G401.6 (cell line): Measurements from ENCODE around the gene KCNMB2.

Source experiments
- FAIRE-seq: peaks from 2 replicates; lab custom pipeline; 2012; peaks lifted over from hg19 to GRCh38; lab: Jason Lieb, UNC

The KCNMB2 gene

GRCh38 chr3:178568911-178569310 lies 32.7 kb downstream of the KCNMB2 start:
- no peak for FAIRE-seq

GRCh38 chr3:178569826-178570225 lies 33.6 kb downstream of the KCNMB2 start:
- FAIRE-seq, result no peak

GRCh38 chr3:178583963-178584575 lies 47.8 kb downstream of the KCNMB2 start:
- no peak for FAIRE-seq

GRCh38 chr3:178584722-178585380 lies 48.6 kb downstream of the KCNMB2 start:
- no peak for FAIRE-seq

- FAIRE-seq, result no peak
Observed at GRCh38 chr3:178585454-178585853, 49.2 kb downstream of the KCNMB2 start.

GRCh38 chr3:178586076-178586475 lies 49.8 kb downstream of the KCNMB2 start:
- FAIRE-seq, result no peak

- FAIRE-seq, result no peak
Observed at GRCh38 chr3:178588628-178589027, 52.4 kb downstream of the KCNMB2 start.

- no peak for FAIRE-seq
Observed at GRCh38 chr3:178593786-178594185, 57.5 kb downstream of the KCNMB2 start.

GRCh38 chr3:178597371-178597770 lies 61.1 kb downstream of the KCNMB2 start:
- FAIRE-seq, result no peak

GRCh38 chr3:178602856-178603255 lies 66.6 kb downstream of the KCNMB2 start:
- no peak for FAIRE-seq

- FAIRE-seq, result no peak
Observed at GRCh38 chr3:178603735-178604134, 67.5 kb downstream of the KCNMB2 start.

- no peak for FAIRE-seq
Observed at GRCh38 chr3:178618197-178618596, 82.0 kb downstream of the KCNMB2 start.

- FAIRE-seq, result no peak
Observed at GRCh38 chr3:178618896-178619295, 82.7 kb downstream of the KCNMB2 start.

- FAIRE-seq, result no peak
Observed at GRCh38 chr3:178623666-178624255, 87.5 kb downstream of the KCNMB2 start.

GRCh38 chr3:178624276-178624675 lies 88.0 kb downstream of the KCNMB2 start:
- no peak for FAIRE-seq

- no peak for FAIRE-seq
Observed at GRCh38 chr3:178625053-178625600, 88.9 kb downstream of the KCNMB2 start.

GRCh38 chr3:178628037-178628436 lies 91.8 kb downstream of the KCNMB2 start:
- FAIRE-seq, result no peak

GRCh38 chr3:178629430-178630178 lies 93.4 kb downstream of the KCNMB2 start:
- FAIRE-seq, result no peak

GRCh38 chr3:178631950-178632349 lies 95.7 kb downstream of the KCNMB2 start:
- no peak for FAIRE-seq

- no peak for FAIRE-seq
Observed at GRCh38 chr3:178634975-178635374, 98.7 kb downstream of the KCNMB2 start.

GRCh38 chr3:178637802-178638201 lies 101.6 kb downstream of the KCNMB2 start:
- no peak for FAIRE-seq

- FAIRE-seq, result no peak
Observed at GRCh38 chr3:178645503-178645902, 109.3 kb downstream of the KCNMB2 start.
